Prostate gland (tissue), 2 donors: Measurements from ENCODE around the gene SLC16A13. TPM values are rescaled to one million over a fixed set of nuclear protein-coding genes. Genes with fewer than 3 reads are reported as not detected.

Source experiments
- microRNA counts, 2 donors: library from miRNA; unstranded; fragments of <30 nt; microRNA quantifications; one replicate each; lab custom pipeline; 2016 to 2017
- small RNA-seq, 2 donors: library from RNA; depleted of rRNA; stranded (forward); fragments of <200 nt; gene quantifications; one replicate each; pipeline ENCODE3, GENCODE V24; 2016
- total RNA-seq, 2 donors: library from RNA; depleted of rRNA; stranded (reverse); fragments of >200 nt; gene quantifications; one replicate each; pipeline ENCODE4 v1.1.0, GENCODE V29; 2016

The SLC16A13 gene
- total RNA-seq, 2 donors from 2014 or later: 1.7 to 1.8 TPM

MicroRNAs encoded within 50 kb of the gene (microRNA counts, 767-probe panel; counts per million panel counts)
- microRNA hsa-miR-195-5p (lab: Ali Mortazavi, UCI) (2,984 to 3,542 counts per million in 2 donors), microRNA hsa-miR-497-5p (lab: Ali Mortazavi, UCI) (2,063 to 2,682 counts per million in 2 donors)

Small RNAs within 50 kb of the gene (small RNA-seq; reads per million reads assigned to genes)
- gene AC120057.1: 0 reads per million in 2 donors

Other genes starting within 250 kb of the SLC16A13 start
- 1 to 10 TPM in 1 of 2 donors, not detected in 1; 1.4 TPM for gene TEKT1, start 204.3 kb upstream of the SLC16A13 start, total RNA-seq
- under 1 TPM; 0.27 to 0.62 TPM for gene ALOX12, start 40.0 kb upstream of the SLC16A13 start, total RNA-seq
- 100 to 1,000 TPM; 348 to 418 TPM for gene RNASEK, start 23.4 kb upstream of the SLC16A13 start, total RNA-seq
- 1 to 10 TPM in 1 of 2 donors, under 1 TPM in 1; 0.96 to 4.0 TPM for gene BCL6B, start 13.0 kb upstream of the SLC16A13 start, total RNA-seq
- gene SLC16A11, start 8.1 kb downstream of the SLC16A13 start, total RNA-seq: 1 to 10 TPM; 1.8 to 2.3 TPM
- gene CLEC10A, start 44.2 kb downstream of the SLC16A13 start, total RNA-seq: 1 to 10 TPM in 1 of 2 donors, under 1 TPM in 1; 0.55 to 5.7 TPM
- gene ASGR2, start 78.8 kb downstream of the SLC16A13 start, total RNA-seq: under 1 TPM in 1 of 2 donors, not detected in 1; 0.41 TPM
- gene ASGR1, start 143.4 kb downstream of the SLC16A13 start, total RNA-seq: 1 to 10 TPM in 1 of 2 donors, under 1 TPM in 1; 0.50 to 9.4 TPM
- gene DLG4, start 183.8 kb downstream of the SLC16A13 start, total RNA-seq: 10 to 100 TPM in 1 of 2 donors, 1 to 10 TPM in 1; 9.3 to 31.6 TPM
- gene ACADVL, start 183.9 kb downstream of the SLC16A13 start, total RNA-seq: 100 to 1,000 TPM; 589 to 593 TPM
- 100 to 1,000 TPM in 1 of 2 donors, 10 to 100 TPM in 1; 52.3 to 116 TPM for gene DVL2, start 198.5 kb downstream of the SLC16A13 start, total RNA-seq
- gene PHF23, start 203.4 kb downstream of the SLC16A13 start, total RNA-seq: 10 to 100 TPM; 41.2 to 92.5 TPM
- 100 to 1,000 TPM; 493 to 527 TPM for gene GABARAP, start 206.4 kb downstream of the SLC16A13 start, total RNA-seq
- 100 to 1,000 TPM in 1 of 2 donors, 10 to 100 TPM in 1; 61.2 to 107 TPM for gene CTDNEP1, start 215.7 kb downstream of the SLC16A13 start, total RNA-seq
- gene ELP5, start 216.2 kb downstream of the SLC16A13 start, total RNA-seq: 10 to 100 TPM; 50.1 to 65.2 TPM
- 10 to 100 TPM; 42.0 to 45.8 TPM for gene CLDN7, start 226.5 kb downstream of the SLC16A13 start, total RNA-seq
- gene SLC2A4, start 245.7 kb downstream of the SLC16A13 start, total RNA-seq: 10 to 100 TPM; 13.8 to 27.4 TPM